ENCODE results near the gene LSS.

DNA sequence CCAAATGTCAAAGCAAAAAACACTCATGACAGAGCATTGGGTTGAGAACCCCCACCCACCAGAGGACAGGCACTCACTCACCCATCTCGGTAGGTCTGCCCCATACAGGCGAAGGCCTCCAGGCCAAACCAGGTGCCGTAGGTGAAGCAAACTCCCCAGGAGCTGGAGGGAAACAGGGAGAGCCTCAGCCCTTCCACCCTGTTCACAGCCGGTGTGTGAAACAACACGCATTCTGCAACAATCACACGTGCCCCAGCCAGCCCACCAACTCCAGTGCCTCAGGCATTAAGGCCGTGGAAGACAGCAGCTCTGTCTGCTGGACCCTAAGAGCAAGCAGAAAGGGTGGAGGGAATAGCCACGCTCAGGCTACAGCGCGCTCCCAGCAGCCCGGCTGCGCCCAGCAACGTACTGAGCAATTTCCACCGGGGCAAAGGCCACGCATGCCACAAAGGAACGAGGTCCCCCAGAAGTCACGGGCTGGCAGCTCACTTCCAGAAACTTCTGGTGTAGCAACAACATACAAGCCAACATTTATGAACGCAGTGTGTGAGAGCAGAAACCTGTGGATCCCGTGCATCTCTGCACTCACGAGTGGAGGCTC lies 32.9 kb downstream of the LSS start:
- no peak for TF ChIP-seq POLR2AphosphoS5 (IDR thresholded peaks at IDR 0.05)
- TF ChIP-seq, protein P1, sequence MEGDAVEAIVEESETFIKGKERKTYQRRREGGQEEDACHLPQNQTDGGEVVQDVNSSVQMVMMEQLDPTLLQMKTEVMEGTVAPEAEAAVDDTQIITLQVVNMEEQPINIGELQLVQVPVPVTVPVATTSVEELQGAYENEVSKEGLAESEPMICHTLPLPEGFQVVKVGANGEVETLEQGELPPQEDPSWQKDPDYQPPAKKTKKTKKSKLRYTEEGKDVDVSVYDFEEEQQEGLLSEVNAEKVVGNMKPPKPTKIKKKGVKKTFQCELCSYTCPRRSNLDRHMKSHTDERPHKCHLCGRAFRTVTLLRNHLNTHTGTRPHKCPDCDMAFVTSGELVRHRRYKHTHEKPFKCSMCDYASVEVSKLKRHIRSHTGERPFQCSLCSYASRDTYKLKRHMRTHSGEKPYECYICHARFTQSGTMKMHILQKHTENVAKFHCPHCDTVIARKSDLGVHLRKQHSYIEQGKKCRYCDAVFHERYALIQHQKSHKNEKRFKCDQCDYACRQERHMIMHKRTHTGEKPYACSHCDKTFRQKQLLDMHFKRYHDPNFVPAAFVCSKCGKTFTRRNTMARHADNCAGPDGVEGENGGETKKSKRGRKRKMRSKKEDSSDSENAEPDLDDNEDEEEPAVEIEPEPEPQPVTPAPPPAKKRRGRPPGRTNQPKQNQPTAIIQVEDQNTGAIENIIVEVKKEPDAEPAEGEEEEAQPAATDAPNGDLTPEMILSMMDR (IDR thresholded peaks at IDR 0.05), result no peak

Data from transverse colon (tissue), 4 donors.